Tibial nerve (tissue), 4 donors: ENCODE data around the gene NKX3-2.

Experiments
- CTCF ChIP-seq, 5 experiments: fragments of 200-600 bp in 3 of 5; fragments of 450-650 bp in 2 of 5; sonication (generic) in 3 of 5; IDR thresholded peaks; one replicate each; pipeline ENCODE4 v1.5.1; 2016 to 2019; ENCODE audit warnings: antibody characterized with exemption in 5 of 5, mild to moderate bottlenecking in 3 of 5, moderate library complexity in 2 of 5
- EP300 ChIP-seq, 2 donors: sonication (generic); formaldehyde crosslinking; IDR thresholded peaks; one replicate each; pipeline ENCODE4 v1.6.1; 2017; ENCODE audit warnings: antibody characterized with exemption in 2 of 2, mild to moderate bottlenecking in 1 of 2

- TF ChIP-seq EP300 (IDR thresholded peaks at IDR 0.05) (no peak), CTCF (IDR thresholded peaks at IDR 0.05) (no peak)
These were observed 44.6 kb upstream of the NKX3-2 start for GRCh38 chr4:13588954-13589353.
